Camera-type eye (tissue), 1 donor: ENCODE measurements around the gene BASP1. TPM values are rescaled to one million over a fixed set of nuclear protein-coding genes. Genes with fewer than 3 reads are reported as not detected.

Experiments
- total RNA-seq: library from RNA; depleted of rRNA; stranded (reverse); fragments of >200 nt; gene quantifications from one replicate; pipeline ENCODE4 v1.2.3, GENCODE V29; 2014

Gene BASP1
- total RNA-seq, result 193 TPM

GRCh38 chr5:17217493-17218352, at the start of gene BASP1:
BASP1 (plus strand) TSS chr5:17217631; CDS start chr5:17275217, 57,586 bp downstream.

